ENCODE data around the gene HLA-DPA1. TPM values are rescaled to one million over a fixed set of nuclear protein-coding genes. Genes with fewer than 3 reads are reported as not detected.
A peak's percentile ranks its signal among the peaks of the same experiment; 100 is the strongest.

HLA-DPA1 gene
- total RNA-seq, 4 donors from 2014 or later = 14.6 to 70.1 (median 50.4) TPM

GRCh38 chr6:33080127-33081089 is 7.0 kb upstream of the HLA-DPA1 start:
- H3K9me3 ChIP-seq = no peaks in the 10 kb centered on the region
- H3K27me3 ChIP-seq = no peaks in the 10 kb centered on the region
- peaks cover 0 to 6% (median 0%) of the 10 kb centered on the region in 3 donors for H3K36me3 ChIP-seq
- H3K27ac ChIP-seq = peak overlapping the region; percentile 65 to 90 (median 80)
- peaks cover 0 to 6% (median 0%) of the 10 kb centered on the region in 4 donors for H3K4me1 ChIP-seq
- TF ChIP-seq CTCF (IDR thresholded peaks at IDR 0.05) = no peak
- TF ChIP-seq POLR2A (IDR thresholded peaks at IDR 0.05) = no peak
- peak overlapping the region; percentile 24 to 51 (median 46) for H3K4me3 ChIP-seq
- DNase-seq = peak in 2 of 3 donors; percentile 68 to 80

- H3K4me1 ChIP-seq = peaks cover 0 to 6% (median 0%) of the 10 kb centered on the region in 4 donors
- no peaks in the 10 kb centered on the region for H3K9me3 ChIP-seq
- H3K27me3 ChIP-seq = no peaks in the 10 kb centered on the region
- H3K36me3 ChIP-seq = no peaks in the 10 kb centered on the region
- DNase-seq = no peak
- TF ChIP-seq POLR2A (IDR thresholded peaks at IDR 0.05) = no peak
- no peak for TF ChIP-seq CTCF (IDR thresholded peaks at IDR 0.05)
- H3K4me3 ChIP-seq = no peak overlapping the region
- H3K27ac ChIP-seq = peak overlapping the region in 1 of 4 donors; percentile 90
Observed at GRCh38 chr6:33079580-33079979, 6.1 kb upstream of the HLA-DPA1 start.

GRCh38 chr6:33078919-33079521 is 5.6 kb upstream of the HLA-DPA1 start:
- peak overlapping the region in 2 of 4 donors; percentile 8 to 90 for H3K27ac ChIP-seq
- no peak for TF ChIP-seq CTCF (IDR thresholded peaks at IDR 0.05)
- no peak for TF ChIP-seq POLR2A (IDR thresholded peaks at IDR 0.05)
- H3K36me3 ChIP-seq = no peaks in the 10 kb centered on the region
- H3K4me3 ChIP-seq = no peak overlapping the region
- no peak for DNase-seq
- no peaks in the 10 kb centered on the region for H3K27me3 ChIP-seq
- peaks cover 0 to 6% (median 0%) of the 10 kb centered on the region in 4 donors for H3K4me1 ChIP-seq
- H3K9me3 ChIP-seq = no peaks in the 10 kb centered on the region

- TF ChIP-seq CTCF (IDR thresholded peaks at IDR 0.05) (no peak), POLR2A (IDR thresholded peaks at IDR 0.05) (no peak)
- Histone ChIP-seq H3K4me3 (peak overlapping the region in 1 of 4 donors; percentile 26), H3K27me3 (no peaks in the 10 kb centered on the region), H3K27ac (peak overlapping the region in 2 of 4 donors; percentile 8 to 90), H3K36me3 (no peaks in the 10 kb centered on the region), H3K4me1 (peaks cover 0 to 6% (median 0%) of the 10 kb centered on the region in 4 donors), H3K9me3 (no peaks in the 10 kb centered on the region)
- DNase-seq = no peak
Observed at GRCh38 chr6:33078442-33078841, 5.0 kb upstream of the HLA-DPA1 start.

- Histone ChIP-seq H3K4me1 (peaks cover 0 to 6% (median 0%) of the 10 kb centered on the region in 4 donors), H3K9me3 (no peaks in the 10 kb centered on the region)
Observed at GRCh38 chr6:33077908-33078307, 4.5 kb upstream of the HLA-DPA1 start.

More at GRCh38 chr6:33077908-33078307, 4.5 kb upstream of the HLA-DPA1 start:
- H3K27me3 ChIP-seq = no peaks in the 10 kb centered on the region
- H3K36me3 ChIP-seq = no peaks in the 10 kb centered on the region
- peak overlapping the region in 1 of 4 donors; percentile 26 for H3K4me3 ChIP-seq
- H3K27ac ChIP-seq = peak overlapping the region in 2 of 4 donors; percentile 8 to 90
- TF ChIP-seq POLR2A (IDR thresholded peaks at IDR 0.05) = no peak
- no peak for TF ChIP-seq CTCF (IDR thresholded peaks at IDR 0.05)
- DNase-seq = peak in 1 of 3 donors; percentile 61

All from Peyer's patch (tissue), 4 donors.